ENCODE data around the gene RNF34. TPM values are rescaled to one million over a fixed set of nuclear protein-coding genes. Genes with fewer than 3 reads are reported as not detected.
"Not testable (repeated sequence)": the region's sequence is repeated elsewhere in the genome, so short reads cannot be mapped to it uniquely, and the experiment has no call there.

RNF34 gene
- 19.9 TPM for total RNA-seq
- long read RNA-seq, transcript RNF34-201 (6 exons, 2,066 nt), result major isoform, 13 of 21 reads
- long read RNA-seq, partial matches to known transcripts, result 1 of 21 reads
- long read RNA-seq, other reads (novel, unspliced or antisense), result 7 of 21 reads

DNA sequence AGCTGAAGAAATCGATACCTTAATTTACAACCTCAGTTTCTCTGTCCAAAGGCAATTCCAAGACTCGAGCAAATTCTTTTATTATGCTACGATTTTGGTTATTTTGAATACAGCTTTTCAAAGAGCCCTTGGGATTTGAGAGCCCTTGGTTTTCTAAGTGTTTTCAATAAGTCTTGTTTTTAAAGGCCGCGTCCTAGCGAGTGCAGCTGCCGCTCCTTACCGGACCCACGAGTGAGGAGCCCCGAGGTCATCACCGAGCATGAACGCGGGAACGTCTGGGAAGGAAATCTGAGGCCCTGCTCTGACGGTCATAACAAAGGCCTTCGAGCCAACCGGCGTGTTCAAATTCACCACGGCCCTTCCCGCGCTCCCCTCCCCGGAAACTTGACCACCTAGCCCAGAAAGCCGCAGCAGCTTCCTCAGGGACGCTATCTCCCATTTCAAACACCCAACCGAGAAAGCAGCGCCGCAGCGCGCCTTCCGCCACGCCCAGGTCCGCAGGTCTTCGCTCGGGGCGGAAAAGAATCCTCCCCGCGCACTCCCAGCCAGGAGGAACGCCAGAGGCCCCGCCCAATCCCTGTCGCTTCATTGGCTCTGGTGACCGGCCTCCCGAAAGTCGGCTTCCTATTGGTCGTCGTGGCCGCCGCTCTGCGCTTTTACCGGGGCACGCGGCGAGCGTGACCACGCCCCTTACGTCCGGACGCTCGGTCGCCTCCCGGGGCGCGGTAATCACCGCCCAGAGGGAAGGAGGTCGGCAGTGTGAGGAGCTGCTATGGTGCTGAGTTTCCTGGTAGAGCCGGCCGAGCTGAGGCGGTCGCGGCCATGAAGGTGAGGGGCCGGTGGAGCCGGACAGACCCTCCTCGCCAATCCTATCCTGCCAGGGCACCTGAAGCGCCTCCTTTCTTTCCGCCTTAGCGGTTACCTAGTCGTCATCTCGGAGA lies at the start of gene RNF34:
Gene RNF34 (plus strand): TSS at position 728 of the 941 bp plus-strand sequence. CDS start 95 bp downstream, at position 823.
- ATAC-seq (peak; percentile 99), DNase-seq (peak; percentile 100)
- intact Hi-C loops (cut with micrococcal nuclease), result loop anchor here (10.0 kb wide), 1 partner anchor 55 kb away; no protein-coding TSS in a partner anchor

- ATAC-seq, result peak; percentile 100
- intact Hi-C loops (cut with micrococcal nuclease), result no loop called here
- peak; percentile 93 for DNase-seq
Observed at GRCh38 chr12:121351820-121352681, 47.9 kb upstream of the RNF34 start, which contains the start of gene ANAPC5. Gene ANAPC5, minus strand, starts transcription at chr12:121352411. Its CDS starts 71 bp downstream, at chr12:121352340.

GRCh38 chr12:121352682-121353018 lies 47.3 kb upstream of the RNF34 start:
- peak; percentile 66 for DNase-seq
- peak; percentile 73 for ATAC-seq
- intact Hi-C loops (cut with micrococcal nuclease), result no loop called here

- DNase-seq (no peak), ATAC-seq (no peak)
- intact Hi-C loops (cut with micrococcal nuclease), result no loop called here
Observed at GRCh38 chr12:121355818-121356217, 44.1 kb upstream of the RNF34 start.

- intact Hi-C loops (cut with micrococcal nuclease), result no loop called here
- no peak for DNase-seq
- ATAC-seq, result no peak
Observed at GRCh38 chr12:121356657-121357056, 43.3 kb upstream of the RNF34 start.

GRCh38 chr12:121357331-121357730 lies 42.6 kb upstream of the RNF34 start:
- DNase-seq, result no peak
- intact Hi-C loops (cut with micrococcal nuclease), result no loop called here
- no peak for ATAC-seq

DNA sequence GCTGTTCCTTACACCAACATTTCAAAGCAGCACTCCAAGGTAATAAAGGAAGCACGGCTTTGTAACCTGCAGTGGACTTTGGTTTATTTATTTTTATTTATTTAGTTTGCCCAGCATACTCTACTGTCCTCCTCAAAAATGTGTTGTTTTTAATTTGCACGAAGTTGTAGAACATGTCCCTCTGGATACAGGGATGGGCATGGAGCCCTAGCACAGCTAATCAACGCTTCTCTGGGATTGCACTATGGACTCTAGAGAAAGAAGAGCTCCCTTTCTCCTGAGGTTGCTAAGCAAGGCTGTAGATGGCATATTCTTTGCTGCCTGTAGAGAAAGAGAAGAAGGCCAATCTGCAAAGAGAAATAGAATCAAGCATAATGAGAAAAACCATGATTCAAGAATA lies 41.8 kb upstream of the RNF34 start:
- intact Hi-C loops (cut with micrococcal nuclease), result no loop called here
- ATAC-seq (no peak), DNase-seq (no peak)

DNA sequence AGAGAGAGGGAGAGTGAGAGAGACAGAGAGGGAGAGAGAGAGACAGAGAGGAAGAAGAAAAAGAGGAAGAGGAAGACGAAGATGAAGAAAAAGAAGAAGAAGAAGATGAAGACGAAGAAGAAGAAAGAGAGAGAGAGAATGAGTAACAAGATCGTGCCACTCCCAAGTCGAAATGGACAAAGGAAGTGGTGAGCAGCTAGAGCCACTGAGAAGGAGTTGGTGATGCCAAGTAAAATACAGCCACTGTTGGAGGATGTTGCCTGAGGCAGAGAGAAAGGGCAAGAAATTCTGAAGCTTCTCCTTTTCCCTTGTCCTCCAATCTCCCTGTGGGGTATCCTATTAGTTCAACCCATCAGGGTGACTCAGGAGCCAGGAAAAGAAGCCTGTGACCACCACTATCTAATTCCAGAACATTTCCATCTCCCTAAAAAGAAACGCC lies 35.2 kb upstream of the RNF34 start:
- ATAC-seq (no peak), DNase-seq (no peak)
- intact Hi-C loops (cut with micrococcal nuclease), result no loop called here

GRCh38 chr12:121365416-121366062 lies 34.4 kb upstream of the RNF34 start:
- DNase-seq (no peak), ATAC-seq (no peak)
- intact Hi-C loops (cut with micrococcal nuclease), result no loop called here

GRCh38 chr12:121366063-121366459 lies 33.9 kb upstream of the RNF34 start:
- no peak for DNase-seq
- no peak for ATAC-seq
- intact Hi-C loops (cut with micrococcal nuclease), result no loop called here

- no peak for ATAC-seq
- DNase-seq, result no peak
- intact Hi-C loops (cut with micrococcal nuclease), result no loop called here
Observed at GRCh38 chr12:121371404-121371803, 28.5 kb upstream of the RNF34 start.

DNA sequence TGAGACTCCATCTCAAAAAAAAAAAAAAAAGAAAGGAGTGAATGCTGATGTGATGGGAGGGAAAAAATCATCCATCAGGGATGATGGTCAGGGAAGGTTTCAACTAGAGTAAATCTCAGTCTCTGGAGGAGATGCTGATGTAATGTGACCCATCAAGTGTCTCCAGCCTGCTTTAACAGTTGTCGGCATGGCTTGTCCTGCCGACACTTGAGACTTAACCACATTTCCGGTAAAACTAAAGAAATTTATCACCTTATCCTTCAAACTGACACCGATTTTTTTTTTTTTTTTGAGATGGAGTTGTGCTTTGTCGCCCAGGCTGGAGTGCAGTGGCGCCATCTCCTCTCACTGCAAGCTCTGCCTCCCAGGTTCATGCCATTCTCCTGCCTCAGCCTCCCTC lies 26.2 kb upstream of the RNF34 start:
- intact Hi-C loops (cut with micrococcal nuclease), result no loop called here
- no peak for DNase-seq
- no peak for ATAC-seq

- ATAC-seq; intact Hi-C loops (cut with micrococcal nuclease); DNase-seq: not testable (repeated sequence)
Observed at GRCh38 chr12:121374336-121374735, 25.6 kb upstream of the RNF34 start.

GRCh38 chr12:121374945-121375584 lies 24.9 kb upstream of the RNF34 start:
- ATAC-seq; intact Hi-C loops (cut with micrococcal nuclease); DNase-seq: not testable (repeated sequence)

DNA sequence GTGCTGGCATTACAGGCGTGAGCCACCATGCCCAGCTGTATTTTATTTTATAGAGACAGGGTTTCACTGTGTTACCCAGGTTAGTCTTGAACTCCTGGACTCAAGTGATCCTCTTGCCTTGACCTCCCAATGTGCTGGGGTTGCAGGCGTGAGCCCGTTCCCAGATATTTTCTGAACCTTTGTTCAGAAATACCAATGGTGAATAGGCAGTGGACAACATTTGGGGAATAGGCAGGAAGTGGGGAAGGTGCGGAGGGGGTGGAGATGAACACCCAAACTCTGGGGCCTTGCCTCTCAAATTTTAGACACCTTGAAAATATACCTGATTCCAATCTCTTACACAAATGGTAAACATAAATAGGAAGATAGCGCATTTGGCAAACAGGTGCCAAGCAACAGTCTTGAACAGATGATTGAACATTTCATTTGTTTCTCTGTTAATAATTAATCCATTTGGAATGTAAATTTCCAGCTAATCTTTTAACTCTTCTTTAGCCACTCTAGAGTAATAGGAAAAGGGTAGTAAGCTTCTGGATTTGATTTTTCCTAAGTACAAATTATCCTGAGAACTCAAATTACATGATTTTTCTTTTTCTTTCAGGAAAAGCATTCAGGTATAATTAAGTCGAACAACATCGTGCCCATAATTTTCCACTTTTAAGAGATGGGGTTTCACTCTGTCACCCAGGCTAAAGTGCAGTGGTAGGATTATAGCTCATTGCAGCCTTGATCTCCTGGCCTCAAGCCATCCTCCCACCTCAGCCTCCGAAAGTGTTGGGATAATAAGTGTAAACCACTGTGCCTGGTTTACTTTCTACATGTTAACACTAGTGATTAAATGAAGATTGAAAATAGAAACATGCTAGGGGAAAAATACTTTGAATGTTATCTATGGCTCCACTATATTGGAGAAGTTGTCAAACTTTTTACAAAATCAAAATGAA lies 22.9 kb upstream of the RNF34 start:
- intact Hi-C loops (cut with micrococcal nuclease), result no loop called here
- DNase-seq, result no peak
- no peak for ATAC-seq

- intact Hi-C loops (cut with micrococcal nuclease), result no loop called here
- DNase-seq, result no peak
- no peak for ATAC-seq
Observed at GRCh38 chr12:121378736-121379135, 21.2 kb upstream of the RNF34 start.

DNA sequence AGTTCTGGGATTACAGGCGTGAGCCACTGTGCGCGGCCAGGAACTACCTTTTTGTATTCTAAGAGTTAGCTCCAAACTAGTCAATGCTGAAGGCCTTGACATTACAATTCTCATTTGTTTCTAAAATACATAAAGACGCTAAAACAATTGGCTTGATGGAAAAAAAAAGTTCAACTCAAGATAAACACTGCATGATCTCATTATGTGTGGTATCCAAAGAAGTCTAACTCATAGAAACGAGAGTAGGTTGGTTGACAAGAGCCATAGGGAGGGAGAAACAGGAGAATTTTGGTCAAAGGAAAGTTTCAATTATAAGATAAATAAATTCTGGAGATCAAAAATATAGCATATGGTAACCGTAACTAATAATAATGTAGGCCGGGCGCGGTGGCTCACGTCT lies 20.0 kb upstream of the RNF34 start:
- no peak for ATAC-seq
- intact Hi-C loops (cut with micrococcal nuclease), result no loop called here

DNA sequence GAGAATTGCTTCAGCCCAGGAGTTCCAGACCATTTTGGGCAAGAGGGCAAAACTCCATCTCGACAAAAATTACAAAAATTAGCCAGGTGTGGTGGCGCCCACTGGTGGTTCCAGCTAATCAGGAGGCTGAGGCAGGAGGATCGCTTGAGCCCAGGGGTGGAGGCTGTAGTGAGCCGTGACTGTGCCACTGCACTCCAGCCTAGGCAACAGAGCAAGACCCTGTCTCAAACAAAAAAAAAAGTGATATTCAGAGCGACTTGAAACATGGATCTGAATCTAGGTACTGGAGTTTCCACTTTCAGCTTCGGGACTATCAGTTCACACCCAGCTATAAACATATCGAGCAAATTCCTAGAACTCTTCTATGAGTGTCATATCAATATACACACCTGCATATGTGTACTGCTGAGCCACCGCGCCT lies 16.3 kb upstream of the RNF34 start:
- intact Hi-C loops (cut with micrococcal nuclease), result no loop called here

More for the DNA sequence above, 20.0 kb upstream of the RNF34 start:
- DNase-seq, result no peak

More for the DNA sequence above, 16.3 kb upstream of the RNF34 start:
- ATAC-seq (no peak), DNase-seq (no peak)
